Posterior vena cava (tissue), 2 donors: ENCODE data around the gene IER3. TPM values are rescaled to one million over a fixed set of nuclear protein-coding genes. Genes with fewer than 3 reads are reported as not detected.
"Not testable (repeated sequence)": the region's sequence is repeated elsewhere in the genome, so short reads cannot be mapped to it uniquely, and the experiment has no call there.

Source experiments
- DNase-seq: peaks from one replicate; pipeline ENCODE4 v3.0.0-alpha.2; 2020; ENCODE audit warnings: low spot score
- intact Hi-C, 2 donors: fragments of 100-400 bp; cut with DNase I; formaldehyde crosslinking; loops; one replicate each; pipeline versions ENCODE4 v1.14.1 to v1.14.2; 2022 to 2023
- total RNA-seq, 2 donors: library from RNA; stranded (reverse); fragmentation: NEBNext Ultra II Directional; extraction: Animal tissue kit (Norgen Biotek cat#: 25700); gene quantifications; one replicate each; pipeline ENCODE4 v1.2.1, GENCODE V29; 2021
- donor health status: DM: yes; HTN: yes; CAD: no.
- donor health status: DM: yes; HTN: yes; CAD: no.

IER3 gene
- total RNA-seq, 2 donors from 2014 or later: 28.5 to 51.5 TPM

- DNase-seq, intact Hi-C loops: not testable (repeated sequence)
These were observed 12.2 kb upstream of the IER3 start for GRCh38 chr6:30756405-30757003.

- intact Hi-C loops: loop anchor here (1.0 to 5.0 kb wide), 2 partner anchors 23 to 33 kb away; no protein-coding TSS in a partner anchor
- no peak for DNase-seq
These were observed 10.3 kb upstream of the IER3 start for GRCh38 chr6:30754631-30755030.

DNA sequence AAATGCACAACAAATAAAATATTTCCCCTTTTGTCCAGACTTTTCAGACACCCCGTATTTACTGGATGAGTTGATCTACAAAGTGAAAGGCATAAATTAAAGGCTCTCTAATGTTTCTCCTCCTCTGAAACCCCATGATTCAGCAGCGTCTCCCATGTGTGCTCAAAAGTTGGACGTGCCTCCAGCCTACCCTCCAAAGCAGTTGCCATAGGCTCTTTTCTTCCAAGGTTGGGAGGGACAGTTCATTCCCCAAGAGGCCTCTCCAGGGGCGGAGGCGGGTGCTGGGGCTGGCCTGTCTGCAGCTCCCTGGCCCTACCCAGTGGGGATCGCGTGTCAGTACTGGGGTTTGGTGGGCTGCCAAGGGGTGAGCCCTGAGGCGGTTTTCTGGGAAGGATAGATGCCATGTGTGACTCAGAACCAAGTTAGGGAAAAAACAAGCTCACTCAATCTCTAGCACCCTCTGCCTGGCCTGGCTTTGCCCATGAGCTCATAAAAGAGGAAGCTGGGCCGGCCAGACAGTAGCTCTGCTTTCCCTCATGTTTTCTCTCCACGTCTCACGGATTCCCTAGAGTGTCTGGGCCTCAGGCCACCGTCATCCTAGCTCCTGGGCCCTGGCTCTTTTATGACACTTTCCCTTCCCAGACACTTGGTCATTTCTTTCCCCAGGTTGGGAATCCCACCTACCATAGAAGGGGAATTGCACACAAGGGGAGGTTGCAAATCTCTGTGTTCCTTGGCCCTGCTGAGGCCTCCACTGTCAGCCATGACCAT is 8.0 kb upstream of the IER3 start:
- intact Hi-C loops: loop anchor here in 1 of 2 donors (5.0 kb wide), 1 partner anchor 35 kb away; no protein-coding TSS in a partner anchor

DNA sequence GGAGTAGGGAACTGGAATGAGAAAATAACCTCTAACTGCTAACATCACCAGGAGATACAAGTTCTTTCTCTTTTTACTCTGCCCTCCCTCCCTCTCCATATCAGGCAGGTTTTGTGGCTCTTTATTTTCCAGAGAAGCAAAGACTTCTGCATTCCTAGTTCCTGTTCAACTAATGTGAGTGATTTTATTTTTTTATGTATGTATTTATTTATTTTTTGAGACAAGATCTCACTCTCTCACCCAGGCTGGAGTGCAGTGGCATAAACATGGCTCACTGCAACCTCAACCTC is 6.0 kb upstream of the IER3 start:
- intact Hi-C loops: loop anchor here in 1 of 2 donors (5.0 kb wide), 1 partner anchor 37 kb away; no protein-coding TSS in a partner anchor
- no peak for DNase-seq

More for the DNA sequence above, 8.0 kb upstream of the IER3 start:
- peak; percentile 99 for DNase-seq

GRCh38 chr6:30749554-30750378 is 5.4 kb upstream of the IER3 start:
- intact Hi-C loops: loop anchor here (5.0 to 10.0 kb wide), 3 partner anchors 38 to 665 kb away; no protein-coding TSS in a partner anchor
- DNase-seq: no peak

GRCh38 chr6:30748851-30749540 is 4.6 kb upstream of the IER3 start:
- intact Hi-C loops: loop anchor here (5.0 to 10.0 kb wide), 2 partner anchors 78 to 666 kb away; no protein-coding TSS in a partner anchor
- no peak for DNase-seq

GRCh38 chr6:30747902-30748769 is 3.8 kb upstream of the IER3 start:
- no peak for DNase-seq
- intact Hi-C loops: loop anchor here (5.0 to 10.0 kb wide), 2 partner anchors 79 to 667 kb away; no protein-coding TSS in a partner anchor

DNA sequence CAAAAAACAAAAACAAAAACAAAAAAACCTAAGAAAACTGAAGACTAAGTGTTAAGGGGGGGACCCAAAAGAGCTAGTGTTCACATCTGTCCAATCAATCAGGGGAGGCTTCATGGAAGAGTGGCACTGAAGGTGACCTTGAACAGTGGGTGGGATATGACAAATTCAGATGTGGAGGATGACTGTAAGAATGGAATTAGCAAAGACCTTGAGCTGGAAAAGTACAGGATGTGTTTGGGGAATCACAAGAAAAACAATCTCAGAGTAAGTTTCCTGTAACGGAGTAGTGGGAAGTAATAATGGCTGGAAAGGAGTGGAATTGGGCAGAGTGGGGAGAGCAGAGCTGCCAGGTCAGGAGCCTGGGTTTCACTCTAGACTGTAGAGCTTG is 2.9 kb upstream of the IER3 start:
- no peak for DNase-seq
- intact Hi-C loops: loop anchor here (5.0 to 10.0 kb wide), 2 partner anchors 80 to 668 kb away; no protein-coding TSS in a partner anchor

GRCh38 chr6:30743099-30744053 is 971 bp downstream of the IER3 start:
- intact Hi-C loops: loop anchor here (5.0 to 10.0 kb wide), 3 partner anchors 39 to 671 kb away; no protein-coding TSS in a partner anchor
- peak; percentile 87 for DNase-seq

DNA sequence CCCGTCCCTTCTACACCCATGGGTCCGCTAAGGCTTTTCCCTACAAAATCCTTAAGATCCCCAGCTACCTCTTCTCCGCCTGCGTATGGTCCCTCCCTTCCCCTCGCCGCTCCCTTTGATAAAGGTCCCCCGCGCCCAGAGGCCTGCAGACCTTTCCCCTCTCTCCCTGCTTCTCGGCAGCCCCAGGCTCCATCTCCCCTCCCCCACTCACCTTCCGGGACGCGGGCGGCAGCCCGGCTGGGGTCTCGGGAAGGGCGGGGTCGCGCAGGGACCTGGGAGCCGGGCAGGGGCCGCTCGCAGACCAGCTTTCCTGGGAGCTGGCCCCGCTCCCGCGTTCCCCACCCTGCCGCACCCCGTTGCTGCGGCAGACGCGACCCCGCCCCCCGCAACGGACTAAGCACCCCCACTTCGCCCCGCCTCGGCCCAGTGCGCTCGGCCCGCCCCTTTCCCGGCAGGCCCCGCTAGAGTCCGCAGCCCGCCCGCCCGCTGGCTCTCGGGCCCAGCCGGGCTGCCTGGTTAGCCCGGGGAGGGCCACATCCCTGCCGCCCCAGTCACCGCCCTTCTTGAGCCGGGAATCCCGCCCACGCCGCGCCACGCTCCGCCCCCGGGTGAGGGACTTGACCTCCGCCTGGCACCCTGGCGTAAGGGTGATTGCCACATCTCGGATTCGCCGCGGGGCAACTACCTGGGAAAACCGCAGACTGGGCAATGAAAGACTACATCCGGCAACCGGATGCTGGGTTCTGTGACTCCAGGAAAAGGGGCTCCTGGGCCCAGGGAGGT is 1.8 kb downstream of the IER3 start, which contains the start of gene FLOT1:
Gene FLOT1 (minus strand): TSS at position 372 of the 783 bp plus-strand sequence. CDS start 498 bp downstream, outside the sequence.
- peak; percentile 100 for DNase-seq
- intact Hi-C loops: loop anchor here (5.0 to 10.0 kb wide), 3 partner anchors 40 to 672 kb away; no protein-coding TSS in a partner anchor

GRCh38 chr6:30741789-30742315 is 2.5 kb downstream of the IER3 start:
- intact Hi-C loops: loop anchor here (5.0 to 10.0 kb wide), 3 partner anchors 40 to 673 kb away; no protein-coding TSS in a partner anchor
- no peak for DNase-seq

DNA sequence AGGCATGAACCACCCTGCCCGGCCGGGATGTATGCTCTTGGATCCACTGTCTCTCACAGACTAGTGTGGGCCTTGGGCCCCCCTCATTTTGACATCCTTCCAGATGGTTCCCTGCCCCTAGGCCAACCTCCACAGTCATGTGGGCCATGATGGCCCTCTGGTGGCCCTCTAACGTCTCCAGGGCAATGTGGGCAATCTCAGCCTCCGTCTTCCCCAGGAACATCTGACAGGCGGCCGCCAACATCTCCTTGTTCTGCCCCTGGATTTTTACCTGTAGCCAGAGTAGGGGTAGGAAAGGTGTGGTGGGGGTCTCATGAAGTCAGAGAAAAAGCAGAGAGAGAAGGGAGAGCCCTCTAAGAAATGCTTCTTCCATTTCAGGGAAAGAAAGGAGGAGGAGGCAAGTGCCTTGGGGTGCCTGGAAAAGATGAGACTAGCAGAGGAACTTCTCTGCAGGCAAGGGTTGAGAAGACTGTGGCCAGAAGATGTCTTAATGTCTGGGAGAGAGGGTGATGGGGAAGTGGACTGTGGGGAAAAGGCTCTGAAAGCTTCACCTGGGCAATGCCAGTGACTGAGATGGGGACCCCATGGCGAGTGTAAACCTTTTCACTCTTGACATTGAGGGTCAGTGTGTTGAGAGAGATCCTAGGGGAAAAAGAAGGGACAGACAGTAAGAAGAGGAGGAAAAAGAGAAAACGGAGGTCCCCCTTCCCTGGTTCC is 3.1 kb downstream of the IER3 start:
- DNase-seq: no peak
- intact Hi-C loops: loop anchor here (5.0 to 10.0 kb wide), 3 partner anchors 41 to 674 kb away; no protein-coding TSS in a partner anchor

GRCh38 chr6:30740540-30740870 is 3.8 kb downstream of the IER3 start:
- intact Hi-C loops: loop anchor here (5.0 to 10.0 kb wide), 3 partner anchors 42 to 674 kb away; no protein-coding TSS in a partner anchor
- no peak for DNase-seq

GRCh38 chr6:30738532-30738931 is 5.8 kb downstream of the IER3 start:
- intact Hi-C loops: no loop called here
- no peak for DNase-seq

DNA sequence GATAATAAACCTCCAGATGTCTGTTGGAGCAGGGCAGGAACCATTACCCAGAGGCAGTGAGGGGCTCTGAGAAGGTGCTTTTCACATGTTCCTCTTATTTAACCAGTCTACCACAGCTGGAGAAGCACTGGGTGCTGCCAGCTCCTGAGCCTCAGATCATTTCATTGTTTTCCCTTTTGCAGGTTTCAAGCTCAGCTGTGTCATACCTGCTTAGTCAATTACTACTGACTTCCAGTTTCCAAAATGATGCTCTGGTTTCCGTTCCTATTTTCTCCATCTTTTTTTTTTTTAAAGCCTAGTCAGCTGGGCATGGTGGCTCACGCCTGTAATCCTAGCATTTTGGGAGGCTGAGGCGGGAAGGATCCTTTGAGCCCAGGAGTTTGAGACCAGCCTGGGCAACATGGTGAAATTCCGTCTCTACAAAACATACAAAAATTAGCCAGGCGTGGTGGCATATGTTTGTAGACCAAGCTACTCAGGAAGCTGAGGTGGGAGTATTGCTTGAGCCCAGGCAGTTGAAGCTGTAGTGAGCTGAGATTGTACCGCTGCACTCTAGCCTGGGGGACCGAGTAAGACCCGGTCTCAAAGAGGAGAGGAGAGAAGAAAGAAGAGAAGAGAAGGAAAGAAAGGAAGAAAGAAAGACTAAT is 8.6 kb downstream of the IER3 start:
- DNase-seq: no peak
- intact Hi-C loops: no loop called here
